ENCODE results near the gene ELMO2.
A peak's percentile ranks its signal among the peaks of the same experiment; 100 is the strongest.

The ELMO2 gene

GRCh38 chr20:46350201-46350985, 56.0 kb downstream of the ELMO2 start:
- DNase-seq (ENCODE audit: low spot score) = peak; percentile 67

GRCh38 chr20:46349742-46350056, 56.7 kb downstream of the ELMO2 start:
- DNase-seq (ENCODE audit: low spot score) = no peak

- DNase-seq (ENCODE audit: low spot score) = peak; percentile 27
Measured at GRCh38 chr20:46349035-46349741, 57.2 kb downstream of the ELMO2 start.

GRCh38 chr20:46347841-46348803, 58.3 kb downstream of the ELMO2 start:
- no peak for DNase-seq (ENCODE audit: low spot score)

GRCh38 chr20:46346770-46347169, 59.6 kb downstream of the ELMO2 start:
- no peak for DNase-seq (ENCODE audit: low spot score)

- no peak for DNase-seq (ENCODE audit: low spot score)
Measured at GRCh38 chr20:46344488-46345162, 61.8 kb downstream of the ELMO2 start.

- no peak for DNase-seq (ENCODE audit: low spot score)
Measured at GRCh38 chr20:46343975-46344357, 62.4 kb downstream of the ELMO2 start.

GRCh38 chr20:46343348-46343974, 63.0 kb downstream of the ELMO2 start:
- no peak for DNase-seq (ENCODE audit: low spot score)

GRCh38 chr20:46342451-46343347, 63.7 kb downstream of the ELMO2 start:
- DNase-seq (ENCODE audit: low spot score) = no peak

GRCh38 chr20:46342010-46342378, 64.4 kb downstream of the ELMO2 start:
- DNase-seq (ENCODE audit: low spot score) = no peak

GRCh38 chr20:46341074-46342009, 65.1 kb downstream of the ELMO2 start:
- DNase-seq (ENCODE audit: low spot score) = no peak

- no peak for DNase-seq (ENCODE audit: low spot score)
Measured at GRCh38 chr20:46339037-46339436, 67.4 kb downstream of the ELMO2 start.

GRCh38 chr20:46336735-46337134, 69.7 kb downstream of the ELMO2 start:
- DNase-seq (ENCODE audit: low spot score) = no peak

- no peak for DNase-seq (ENCODE audit: low spot score)
Measured at GRCh38 chr20:46334303-46334904, 72.0 kb downstream of the ELMO2 start.

GRCh38 chr20:46333161-46333991, 73.0 kb downstream of the ELMO2 start:
- no peak for DNase-seq (ENCODE audit: low spot score)

GRCh38 chr20:46332373-46333160, 73.8 kb downstream of the ELMO2 start:
- DNase-seq (ENCODE audit: low spot score) = no peak

All from SW480 (cell line).